K562 (cell line): ENCODE results near the gene TTC28. TPM values are rescaled to one million over a fixed set of nuclear protein-coding genes. Genes with fewer than 3 reads are reported as not detected.

Experiments used
- polyA plus RNA-seq, 8 experiments: library from polyadenylated mRNA; depleted of rRNA in 4 of 8; stranded (reverse) in 5 of 8; unstranded in 3 of 8; fragments of >200 nt; fragmentation: Nextera tagmentation in 2 of 8; fragmentation: Illumina TruSeq in 1 of 8; extraction: Ambion mirVana in 2 of 8; extraction: Trizol in 1 of 8; gene quantifications; 2 replicates each; pipeline versions ENCODE4 v1.2.1 to v1.2.3, GENCODE V29; 2011 to 2014; ENCODE audit warnings: inconsistent platforms in 1 of 8, missing spikeins in 1 of 8
- total RNA-seq, 7 experiments: library from RNA; depleted of rRNA in 6 of 7; stranded (reverse); fragments of >200 nt in 6 of 7; fragmentation: Illumina TruSeq in 2 of 7; extraction: Trizol in 2 of 7; gene quantifications; 2 replicates each; pipeline versions ENCODE4 v1.2.1 to v1.2.3, GENCODE V29; 2011 to 2021; ENCODE audit warnings: low replicate concordance in 1 of 7
- TF ChIP-seq, protein P1 (sequence below): fragments of 200-600 bp; sonication (generic); IDR thresholded peaks from one replicate; pipeline ENCODE4 v1.6.1; 2012; ENCODE audit warnings: mild to moderate bottlenecking, low read depth, low read length, inconsistent platforms

TTC28 gene
- total and polyA plus RNA-seq, 9 of the 15 experiments (the other 6 are each of a cell fraction or from before 2014, with no cell fraction given), result 0.22 to 10.7 (median 3.1) TPM

DNA sequence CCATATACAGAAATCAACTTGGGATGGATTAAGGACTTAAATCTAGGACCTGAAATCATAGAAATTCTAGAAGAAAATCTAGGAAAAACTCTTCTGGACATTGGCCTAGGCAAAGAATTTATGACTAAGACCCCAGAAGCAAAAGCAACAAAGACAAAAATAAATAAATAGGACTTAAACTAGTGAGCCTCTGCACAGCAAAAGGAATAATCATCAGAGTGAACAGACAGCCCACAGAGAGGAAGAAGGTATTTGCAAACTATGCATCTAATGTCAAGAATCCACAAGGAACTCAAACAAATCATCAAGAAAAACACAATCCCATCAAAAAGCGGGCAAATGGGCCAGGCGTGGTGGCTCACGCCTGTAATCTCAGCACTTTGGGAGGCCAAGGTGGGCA, 32.4 kb downstream of the TTC28 start (continued):
- TF ChIP-seq, protein P1, sequence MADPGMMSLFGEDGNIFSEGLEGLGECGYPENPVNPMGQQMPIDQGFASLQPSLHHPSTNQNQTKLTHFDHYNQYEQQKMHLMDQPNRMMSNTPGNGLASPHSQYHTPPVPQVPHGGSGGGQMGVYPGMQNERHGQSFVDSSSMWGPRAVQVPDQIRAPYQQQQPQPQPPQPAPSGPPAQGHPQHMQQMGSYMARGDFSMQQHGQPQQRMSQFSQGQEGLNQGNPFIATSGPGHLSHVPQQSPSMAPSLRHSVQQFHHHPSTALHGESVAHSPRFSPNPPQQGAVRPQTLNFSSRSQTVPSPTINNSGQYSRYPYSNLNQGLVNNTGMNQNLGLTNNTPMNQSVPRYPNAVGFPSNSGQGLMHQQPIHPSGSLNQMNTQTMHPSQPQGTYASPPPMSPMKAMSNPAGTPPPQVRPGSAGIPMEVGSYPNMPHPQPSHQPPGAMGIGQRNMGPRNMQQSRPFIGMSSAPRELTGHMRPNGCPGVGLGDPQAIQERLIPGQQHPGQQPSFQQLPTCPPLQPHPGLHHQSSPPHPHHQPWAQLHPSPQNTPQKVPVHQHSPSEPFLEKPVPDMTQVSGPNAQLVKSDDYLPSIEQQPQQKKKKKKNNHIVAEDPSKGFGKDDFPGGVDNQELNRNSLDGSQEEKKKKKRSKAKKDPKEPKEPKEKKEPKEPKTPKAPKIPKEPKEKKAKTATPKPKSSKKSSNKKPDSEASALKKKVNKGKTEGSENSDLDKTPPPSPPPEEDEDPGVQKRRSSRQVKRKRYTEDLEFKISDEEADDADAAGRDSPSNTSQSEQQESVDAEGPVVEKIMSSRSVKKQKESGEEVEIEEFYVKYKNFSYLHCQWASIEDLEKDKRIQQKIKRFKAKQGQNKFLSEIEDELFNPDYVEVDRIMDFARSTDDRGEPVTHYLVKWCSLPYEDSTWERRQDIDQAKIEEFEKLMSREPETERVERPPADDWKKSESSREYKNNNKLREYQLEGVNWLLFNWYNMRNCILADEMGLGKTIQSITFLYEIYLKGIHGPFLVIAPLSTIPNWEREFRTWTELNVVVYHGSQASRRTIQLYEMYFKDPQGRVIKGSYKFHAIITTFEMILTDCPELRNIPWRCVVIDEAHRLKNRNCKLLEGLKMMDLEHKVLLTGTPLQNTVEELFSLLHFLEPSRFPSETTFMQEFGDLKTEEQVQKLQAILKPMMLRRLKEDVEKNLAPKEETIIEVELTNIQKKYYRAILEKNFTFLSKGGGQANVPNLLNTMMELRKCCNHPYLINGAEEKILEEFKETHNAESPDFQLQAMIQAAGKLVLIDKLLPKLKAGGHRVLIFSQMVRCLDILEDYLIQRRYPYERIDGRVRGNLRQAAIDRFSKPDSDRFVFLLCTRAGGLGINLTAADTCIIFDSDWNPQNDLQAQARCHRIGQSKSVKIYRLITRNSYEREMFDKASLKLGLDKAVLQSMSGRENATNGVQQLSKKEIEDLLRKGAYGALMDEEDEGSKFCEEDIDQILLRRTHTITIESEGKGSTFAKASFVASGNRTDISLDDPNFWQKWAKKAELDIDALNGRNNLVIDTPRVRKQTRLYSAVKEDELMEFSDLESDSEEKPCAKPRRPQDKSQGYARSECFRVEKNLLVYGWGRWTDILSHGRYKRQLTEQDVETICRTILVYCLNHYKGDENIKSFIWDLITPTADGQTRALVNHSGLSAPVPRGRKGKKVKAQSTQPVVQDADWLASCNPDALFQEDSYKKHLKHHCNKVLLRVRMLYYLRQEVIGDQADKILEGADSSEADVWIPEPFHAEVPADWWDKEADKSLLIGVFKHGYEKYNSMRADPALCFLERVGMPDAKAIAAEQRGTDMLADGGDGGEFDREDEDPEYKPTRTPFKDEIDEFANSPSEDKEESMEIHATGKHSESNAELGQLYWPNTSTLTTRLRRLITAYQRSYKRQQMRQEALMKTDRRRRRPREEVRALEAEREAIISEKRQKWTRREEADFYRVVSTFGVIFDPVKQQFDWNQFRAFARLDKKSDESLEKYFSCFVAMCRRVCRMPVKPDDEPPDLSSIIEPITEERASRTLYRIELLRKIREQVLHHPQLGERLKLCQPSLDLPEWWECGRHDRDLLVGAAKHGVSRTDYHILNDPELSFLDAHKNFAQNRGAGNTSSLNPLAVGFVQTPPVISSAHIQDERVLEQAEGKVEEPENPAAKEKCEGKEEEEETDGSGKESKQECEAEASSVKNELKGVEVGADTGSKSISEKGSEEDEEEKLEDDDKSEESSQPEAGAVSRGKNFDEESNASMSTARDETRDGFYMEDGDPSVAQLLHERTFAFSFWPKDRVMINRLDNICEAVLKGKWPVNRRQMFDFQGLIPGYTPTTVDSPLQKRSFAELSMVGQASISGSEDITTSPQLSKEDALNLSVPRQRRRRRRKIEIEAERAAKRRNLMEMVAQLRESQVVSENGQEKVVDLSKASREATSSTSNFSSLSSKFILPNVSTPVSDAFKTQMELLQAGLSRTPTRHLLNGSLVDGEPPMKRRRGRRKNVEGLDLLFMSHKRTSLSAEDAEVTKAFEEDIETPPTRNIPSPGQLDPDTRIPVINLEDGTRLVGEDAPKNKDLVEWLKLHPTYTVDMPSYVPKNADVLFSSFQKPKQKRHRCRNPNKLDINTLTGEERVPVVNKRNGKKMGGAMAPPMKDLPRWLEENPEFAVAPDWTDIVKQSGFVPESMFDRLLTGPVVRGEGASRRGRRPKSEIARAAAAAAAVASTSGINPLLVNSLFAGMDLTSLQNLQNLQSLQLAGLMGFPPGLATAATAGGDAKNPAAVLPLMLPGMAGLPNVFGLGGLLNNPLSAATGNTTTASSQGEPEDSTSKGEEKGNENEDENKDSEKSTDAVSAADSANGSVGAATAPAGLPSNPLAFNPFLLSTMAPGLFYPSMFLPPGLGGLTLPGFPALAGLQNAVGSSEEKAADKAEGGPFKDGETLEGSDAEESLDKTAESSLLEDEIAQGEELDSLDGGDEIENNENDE, result no peak
